NT2/D1 (cell line): ENCODE data around the gene SLX4IP.

ENCODE experiments used
- DNase-seq: peaks from one replicate; pipeline ENCODE4 v3.0.0-alpha.2; 2011; ENCODE audit warnings: low read depth, low spot score
- H3K27me3 ChIP-seq: 2 replicates; pipeline ENCODE4 v1.6.0; 2011; ENCODE audit warnings: mild to moderate bottlenecking; ENCODE audit not compliant: insufficient read length, insufficient read depth
- H3K36me3 ChIP-seq: 2 replicates; pipeline ENCODE4 v1.6.1; 2011; ENCODE audit warnings: mild to moderate bottlenecking, low read length, mixed read lengths; ENCODE audit not compliant: insufficient read depth, insufficient read length
- H3K4me1 ChIP-seq: 2 replicates; pipeline ENCODE4 v1.5.1; 2011; ENCODE audit not compliant: insufficient read depth, insufficient read length
- H3K4me3 ChIP-seq: 2 replicates; pipeline ENCODE4 v1.5.1; 2011; ENCODE audit warnings: low read depth; ENCODE audit not compliant: insufficient read length
- H3K9ac ChIP-seq: 2 replicates; pipeline ENCODE4 v1.6.0; 2011; ENCODE audit warnings: low read depth; ENCODE audit not compliant: insufficient read length
- H3K9me3 ChIP-seq: 2 replicates; pipeline ENCODE4 v1.5.1; 2011; ENCODE audit warnings: mild to moderate bottlenecking, low read length; ENCODE audit not compliant: insufficient read depth
- SUZ12 ChIP-seq: IDR thresholded peaks from 2 replicates; pipeline ENCODE4 v1.6.1; 2011; ENCODE audit not compliant: insufficient read length, insufficient read depth; ENCODE audit errors: extremely low read depth
- YY1 ChIP-seq: IDR thresholded peaks from 2 replicates; pipeline ENCODE4 v1.6.1; 2011; ENCODE audit not compliant: insufficient read length, insufficient read depth
- ZNF274 ChIP-seq: IDR thresholded peaks from 2 replicates; pipeline ENCODE4 v1.6.1; 2011; ENCODE audit warnings: mild to moderate bottlenecking, low read depth, low read length

The SLX4IP gene

GRCh38 chr20:10461495-10461894 lies 26.4 kb downstream of the SLX4IP start:
- H3K36me3 ChIP-seq: no peaks in the 10 kb centered on the region
- H3K27me3 ChIP-seq: no peaks in the 10 kb centered on the region
- no peak for TF ChIP-seq SUZ12
- TF ChIP-seq YY1: no peak
- no peak for TF ChIP-seq ZNF274
- no peaks in the 10 kb centered on the region for H3K4me1 ChIP-seq
- DNase-seq: no peak
- peaks cover 20% of the 10 kb centered on the region; the same call in 1 of the 2 replicates for H3K9me3 ChIP-seq
- no peak overlapping the region for H3K4me3 ChIP-seq
- no peak overlapping the region for H3K9ac ChIP-seq

DNA sequence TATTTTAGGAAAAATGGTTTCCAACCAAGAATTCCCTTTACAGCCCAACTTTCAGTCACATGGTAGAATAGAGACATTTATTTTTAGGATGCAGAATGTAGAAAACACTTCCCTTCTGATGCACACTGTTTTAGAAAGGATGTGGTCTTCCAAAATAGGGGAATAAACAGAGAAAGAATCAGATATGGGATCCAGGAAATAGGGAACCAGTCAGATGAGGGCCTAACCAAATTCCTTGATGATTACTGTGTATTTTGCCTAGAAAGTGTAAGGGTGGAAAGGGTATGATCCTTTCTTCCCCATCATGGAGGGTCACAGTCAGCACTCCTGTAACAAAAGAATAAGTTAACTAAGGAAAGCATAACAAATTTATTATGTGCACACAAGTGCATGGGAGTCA lies 27.4 kb downstream of the SLX4IP start:
- H3K9ac ChIP-seq: no peak overlapping the region
- TF ChIP-seq YY1 (no peak), SUZ12 (no peak), ZNF274 (no peak)
- no peak for DNase-seq
- H3K4me1 ChIP-seq: no peaks in the 10 kb centered on the region
- no peaks in the 10 kb centered on the region for H3K27me3 ChIP-seq
- no peak overlapping the region for H3K4me3 ChIP-seq
- peaks cover 15% of the 10 kb centered on the region; the same call in 1 of the 2 replicates for H3K9me3 ChIP-seq
- no peaks in the 10 kb centered on the region for H3K36me3 ChIP-seq

GRCh38 chr20:10463622-10464021 lies 28.5 kb downstream of the SLX4IP start:
- Histone ChIP-seq H3K9ac (no peak overlapping the region), H3K36me3 (no peaks in the 10 kb centered on the region), H3K4me1 (no peaks in the 10 kb centered on the region), H3K4me3 (no peak overlapping the region), H3K9me3 (peaks cover 11% of the 10 kb centered on the region; the same call in 1 of the 2 replicates), H3K27me3 (no peaks in the 10 kb centered on the region)
- no peak for DNase-seq
- TF ChIP-seq SUZ12 (no peak), YY1 (no peak), ZNF274 (no peak)

DNA sequence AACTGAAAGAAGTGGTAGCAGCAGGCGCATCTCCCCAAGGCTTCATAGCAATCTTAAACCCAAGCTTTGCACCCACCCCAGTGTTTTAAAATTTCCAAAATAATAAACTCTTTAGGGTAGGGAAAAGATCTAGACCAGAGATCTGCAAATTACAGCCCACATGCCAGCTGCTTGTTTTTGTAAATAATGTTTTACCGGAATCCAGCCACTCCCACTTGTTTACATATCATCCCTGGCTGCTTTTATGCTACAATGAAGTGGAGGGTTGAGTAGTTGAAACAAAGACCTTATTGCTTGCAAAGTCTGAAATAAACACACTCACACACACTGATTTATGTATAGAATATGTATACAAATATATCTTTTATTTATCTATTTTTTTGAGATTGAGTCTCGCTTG lies 30.0 kb downstream of the SLX4IP start:
- Histone ChIP-seq H3K36me3 (no peaks in the 10 kb centered on the region), H3K9ac (no peak overlapping the region), H3K4me1 (no peaks in the 10 kb centered on the region), H3K27me3 (no peaks in the 10 kb centered on the region), H3K4me3 (no peak overlapping the region), H3K9me3 (peaks cover 11% of the 10 kb centered on the region; the same call in 1 of the 2 replicates)
- DNase-seq: no peak
- TF ChIP-seq ZNF274 (no peak), SUZ12 (no peak), YY1 (no peak)

- no peak overlapping the region for H3K9ac ChIP-seq
- H3K4me3 ChIP-seq: no peak overlapping the region
- TF ChIP-seq YY1 (no peak), SUZ12 (no peak), ZNF274 (no peak)
- H3K36me3 ChIP-seq: no peaks in the 10 kb centered on the region
- H3K27me3 ChIP-seq: no peaks in the 10 kb centered on the region
- H3K9me3 ChIP-seq: peaks cover 11% of the 10 kb centered on the region; the same call in 1 of the 2 replicates
- H3K4me1 ChIP-seq: no peaks in the 10 kb centered on the region
- peak; percentile 87 for DNase-seq
Observed at GRCh38 chr20:10466325-10466724, 31.2 kb downstream of the SLX4IP start.

DNA sequence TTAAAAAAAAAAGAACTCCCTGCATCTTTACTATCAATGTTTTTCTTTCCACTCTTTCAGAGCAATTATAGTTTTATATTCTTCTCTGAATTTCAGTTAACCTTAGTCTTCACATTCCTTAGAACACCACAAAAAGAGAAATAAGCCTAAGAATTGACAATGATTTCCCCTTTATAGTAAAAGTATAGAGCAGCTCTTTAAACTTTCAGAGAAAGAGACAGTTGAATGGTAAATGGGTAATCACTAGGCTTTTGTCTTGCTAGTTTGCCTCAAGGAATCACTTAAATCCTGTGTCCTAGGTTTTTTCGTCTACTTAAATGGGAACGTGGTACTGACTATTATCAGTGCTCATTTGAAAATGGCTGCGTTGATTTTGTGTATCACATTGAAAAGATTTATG lies 31.8 kb downstream of the SLX4IP start:
- TF ChIP-seq SUZ12 (no peak), YY1 (no peak), ZNF274 (no peak)
- H3K9ac ChIP-seq: no peak overlapping the region
- DNase-seq: peak; percentile 52
- H3K4me1 ChIP-seq: no peaks in the 10 kb centered on the region
- H3K4me3 ChIP-seq: no peak overlapping the region
- H3K36me3 ChIP-seq: no peaks in the 10 kb centered on the region
- peaks cover 11% of the 10 kb centered on the region; the same call in 1 of the 2 replicates for H3K9me3 ChIP-seq
- no peaks in the 10 kb centered on the region for H3K27me3 ChIP-seq

DNA sequence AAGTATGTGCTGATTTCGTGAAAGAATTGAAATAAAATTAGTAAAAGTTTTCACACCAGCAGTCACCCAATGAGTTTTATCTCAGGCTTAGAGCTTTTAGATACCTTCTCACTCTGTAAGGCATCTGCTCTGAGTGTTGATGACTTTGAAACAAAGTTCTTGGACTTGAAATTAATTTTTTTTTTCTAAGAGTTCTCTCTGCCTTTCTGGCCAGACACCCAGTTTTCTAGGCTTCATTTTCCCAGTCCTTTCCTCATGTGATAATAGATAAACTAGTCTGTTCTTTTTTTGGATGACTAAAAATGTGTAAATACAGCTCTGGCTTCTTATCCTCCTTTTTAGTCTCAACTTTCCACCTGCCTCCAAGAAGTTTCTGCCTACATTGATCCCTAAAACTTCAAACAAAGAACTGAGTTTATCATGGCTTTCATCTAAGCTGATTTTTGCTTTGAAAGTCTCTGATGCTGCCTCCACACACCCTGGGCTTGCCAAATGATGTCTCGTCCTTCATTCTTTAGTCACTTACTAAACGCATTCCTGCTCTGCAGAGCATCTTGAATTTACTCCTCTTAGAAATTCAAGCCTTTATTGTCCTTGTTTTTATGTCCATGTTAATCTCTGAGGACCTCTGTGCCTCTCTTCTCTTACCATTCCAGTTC lies 32.7 kb downstream of the SLX4IP start:
- no peaks in the 10 kb centered on the region for H3K36me3 ChIP-seq
- H3K9ac ChIP-seq: no peak overlapping the region
- no peak for TF ChIP-seq YY1
- TF ChIP-seq ZNF274: no peak
- TF ChIP-seq SUZ12: no peak
- H3K9me3 ChIP-seq: peaks cover 11% of the 10 kb centered on the region; the same call in 1 of the 2 replicates
- no peak for DNase-seq
- no peaks in the 10 kb centered on the region for H3K4me1 ChIP-seq
- no peaks in the 10 kb centered on the region for H3K27me3 ChIP-seq
- H3K4me3 ChIP-seq: no peak overlapping the region
